OCI-LY1 (cell line): ENCODE measurements around the gene UBTD2.

Source experiments
- H2AFZ ChIP-seq: fragments of 200-600 bp; sonication (generic), shearing (Covaris generic); 2 replicates; pipeline ENCODE4 v1.6.0; 2014; ENCODE audit warnings: antibody characterized with exemption, mild to moderate bottlenecking, low read length
- H3F3A ChIP-seq: fragments of 200-600 bp; sonication (generic), shearing (Covaris generic); 2 replicates; pipeline ENCODE4 v1.6.0; 2014; ENCODE audit warnings: mild to moderate bottlenecking, antibody characterized with exemption, low read length, moderate library complexity; ENCODE audit not compliant: insufficient read depth
- H3K27ac ChIP-seq: fragments of 200-600 bp; sonication (generic); 2 replicates; pipeline ENCODE4 v1.5.1; 2014; ENCODE audit warnings: low read length, mixed run types, mild to moderate bottlenecking, low read depth; ENCODE audit not compliant: poor library complexity, severe bottlenecking
- H3K27me3 ChIP-seq: fragments of 200-600 bp; sonication (generic); 2 replicates; pipeline ENCODE4 v1.6.0; 2014; ENCODE audit warnings: antibody characterized with exemption, mild to moderate bottlenecking, low read length, moderate library complexity; ENCODE audit not compliant: insufficient read depth
- H3K36me3 ChIP-seq: fragments of 200-600 bp; sonication (generic); 2 replicates; pipeline ENCODE4 v1.6.1; 2014; ENCODE audit warnings: mild to moderate bottlenecking, antibody characterized with exemption, low read length, moderate library complexity, mixed read lengths; ENCODE audit not compliant: insufficient read depth
- H3K4me1 ChIP-seq: fragments of 200-600 bp; sonication (generic); 2 replicates; pipeline ENCODE4 v1.5.1; 2014; ENCODE audit warnings: mild to moderate bottlenecking, low read length, moderate library complexity; ENCODE audit not compliant: insufficient read depth, severe bottlenecking
- H3K4me2 ChIP-seq: fragments of 200-600 bp; sonication (generic), shearing (Covaris generic); 2 replicates; pipeline ENCODE4 v1.6.1; 2014; ENCODE audit warnings: low read length
- H3K4me3 ChIP-seq: fragments of 200-600 bp; sonication (generic); 2 replicates; pipeline ENCODE4 v1.5.1; 2014; ENCODE audit warnings: low read length, low read depth, mild to moderate bottlenecking, mixed read lengths; ENCODE audit not compliant: poor library complexity, severe bottlenecking
- H3K79me2 ChIP-seq: fragments of 200-600 bp; shearing (Covaris generic); 2 replicates; pipeline ENCODE4 v1.6.1; 2016; ENCODE audit warnings: mixed run types, low read length, mixed read lengths; ENCODE audit not compliant: insufficient read depth
- H3K9ac ChIP-seq: fragments of 200-600 bp; sonication (generic), shearing (Covaris generic); 2 replicates; pipeline ENCODE4 v1.6.1; 2014; ENCODE audit warnings: mild to moderate bottlenecking, low read length, mixed read lengths
- H3K9me2 ChIP-seq: fragments of 200-600 bp; sonication (generic), shearing (Covaris generic); 2 replicates; pipeline ENCODE4 v1.6.1; 2014; ENCODE audit warnings: low read depth, mild to moderate bottlenecking, low read length, mixed read lengths
- H3K9me3 ChIP-seq: fragments of 200-600 bp; shearing (Covaris generic); 2 replicates; pipeline ENCODE4 v1.6.1; 2014; ENCODE audit warnings: low read length, mixed read lengths
- H4K20me1 ChIP-seq: fragments of 200-600 bp; sonication (generic), shearing (Covaris generic); 2 replicates; pipeline ENCODE4 v1.6.0; 2016; ENCODE audit warnings: mild to moderate bottlenecking, low read length; ENCODE audit not compliant: insufficient read depth
- CTCF ChIP-seq: fragments of 200-600 bp; sonication (generic), shearing (Covaris generic); IDR thresholded peaks from 2 replicates; pipeline ENCODE4 v1.5.1; 2017; ENCODE audit warnings: mild to moderate bottlenecking, antibody characterized with exemption, low read length, moderate library complexity, mixed read lengths
- EZH2 ChIP-seq: fragments of 200-600 bp; sonication (generic), shearing (Covaris generic); IDR thresholded peaks from 2 replicates; pipeline ENCODE4 v1.8.0; 2017; ENCODE audit warnings: borderline replicate concordance, mixed run types, mild to moderate bottlenecking, antibody characterized with exemption, low read length, moderate library complexity, mixed read lengths

UBTD2 gene

GRCh38 chr5:172193872-172194271 is 89.7 kb downstream of the UBTD2 start, which contains the start of gene EFCAB9:
TSS of gene EFCAB9 (plus strand) at chr5:172194172. CDS start at chr5:172194173, 1 bp downstream.
- H3F3A ChIP-seq, result no peaks in the 10 kb centered on the region
- H3K27me3 ChIP-seq, result no peaks in the 10 kb centered on the region
- H2AFZ ChIP-seq, result no peak within 1 kb of the TSS
- peak within 1 kb of the TSS; percentile 37 for H3K4me3 ChIP-seq
- no peak within 1 kb of the TSS; the same call in 1 of the 2 replicates for H3K9ac ChIP-seq
- no peak for TF ChIP-seq CTCF
- TF ChIP-seq EZH2, result no peak
- H3K27ac ChIP-seq, result no peak within 1 kb of the TSS
- H3K4me2 ChIP-seq, result peak within 1 kb of the TSS; percentile 26; the same call in 1 of the 2 replicates
- peaks cover 18% of the 10 kb centered on the region for H3K4me1 ChIP-seq
- H3K9me3 ChIP-seq, result no peaks in the 10 kb centered on the region
- H3K79me2 ChIP-seq, result no peaks in the 10 kb centered on the region
- no peaks in the 10 kb centered on the region for H3K36me3 ChIP-seq
- no peaks in the 10 kb centered on the region for H3K9me2 ChIP-seq
- no peaks in the 10 kb centered on the region for H4K20me1 ChIP-seq

- H3K4me1 ChIP-seq, result peaks cover 42% of the 10 kb centered on the region
- no peak for TF ChIP-seq CTCF
- no peak for TF ChIP-seq EZH2
- peaks cover 18% of the 10 kb centered on the region; the same call in 1 of the 2 replicates for H3K79me2 ChIP-seq
- H3F3A ChIP-seq, result no peaks in the 10 kb centered on the region
- no peak overlapping the region for H3K27ac ChIP-seq
- no peak overlapping the region for H3K4me3 ChIP-seq
- no peaks in the 10 kb centered on the region for H3K9me2 ChIP-seq
- peak overlapping the region; percentile 40; the same call in 1 of the 2 replicates for H3K4me2 ChIP-seq
- no peaks in the 10 kb centered on the region for H3K27me3 ChIP-seq
- H2AFZ ChIP-seq, result no peak overlapping the region
- no peak overlapping the region for H3K9ac ChIP-seq
- no peaks in the 10 kb centered on the region for H3K9me3 ChIP-seq
- H3K36me3 ChIP-seq, result no peaks in the 10 kb centered on the region
- no peaks in the 10 kb centered on the region for H4K20me1 ChIP-seq
Measured at GRCh38 chr5:172189693-172190296, 93.8 kb downstream of the UBTD2 start.

- Histone ChIP-seq H3K4me1 (peaks cover 49% of the 10 kb centered on the region), H3K36me3 (peaks cover 4% of the 10 kb centered on the region; the same call in 1 of the 2 replicates), H3K9ac (peak overlapping the region; percentile 71; the same call in 1 of the 2 replicates), H3K79me2 (peaks cover 24% of the 10 kb centered on the region), H3K27ac (peak overlapping the region; percentile 41), H2AFZ (no peak overlapping the region), H3K9me3 (no peaks in the 10 kb centered on the region), H4K20me1 (no peaks in the 10 kb centered on the region), H3K9me2 (no peaks in the 10 kb centered on the region), H3K4me2 (peak overlapping the region; percentile 94), H3F3A (no peaks in the 10 kb centered on the region), H3K27me3 (no peaks in the 10 kb centered on the region), H3K4me3 (peak overlapping the region; percentile 76)
- TF ChIP-seq CTCF, result no peak
- TF ChIP-seq EZH2, result no peak
Measured at GRCh38 chr5:172188893-172189692, 94.5 kb downstream of the UBTD2 start.
